Activated CD8-positive, alpha-beta memory T cell treated with anti-CD3 and anti-CD28 coated beads, Interleukin-2, amount 10 ng/mL, durations not matched to agents 7 days and 5 days (primary cell): Measurements from ENCODE around the gene MYLK2. TPM values are rescaled to one million over a fixed set of nuclear protein-coding genes. Genes with fewer than 3 reads are reported as not detected.
A peak's percentile ranks its signal among the peaks of the same experiment; 100 is the strongest.

ENCODE experiments used
- ATAC-seq: fragments of 150-1000 bp; cut with Tn5 transposase; one replicate; pipeline ENCODE4 v1.10.0; 2021; ENCODE audit warnings: moderate library complexity
- CTCF ChIA-PET: fragments of 350-600 bp; sonication (Branson Sonifier 250); formaldehyde crosslinking; loops from one replicate; lab custom pipeline; 2021; ENCODE audit warnings: antibody characterized with exemption; lab: Charles Lee
- DNase-seq: peaks from one replicate; pipeline ENCODE4 v3.0.0-alpha.2; 2020
- H3K27ac Mint-ChIP-seq: one replicate; pipeline ENCODE4 v1.8.0; 2021; ENCODE audit warnings: mild to moderate bottlenecking, mixed read lengths
- H3K27me3 Mint-ChIP-seq: one replicate; pipeline ENCODE4 v1.8.0; 2021; ENCODE audit warnings: mixed read lengths
- H3K36me3 Mint-ChIP-seq: one replicate; pipeline ENCODE4 v1.8.0; 2021; ENCODE audit warnings: mild to moderate bottlenecking, mixed read lengths
- H3K4me1 Mint-ChIP-seq: one replicate; pipeline ENCODE4 v1.8.0; 2021; ENCODE audit warnings: mixed read lengths
- H3K4me3 Mint-ChIP-seq: one replicate; pipeline ENCODE4 v1.8.0; 2021; ENCODE audit warnings: mild to moderate bottlenecking, moderate library complexity, mixed read lengths
- H3K9me3 Mint-ChIP-seq: one replicate; pipeline ENCODE4 v1.8.0; 2022; ENCODE audit warnings: low read depth, mixed read lengths
- total RNA-seq, 2 experiments: library from RNA; stranded (reverse); gene quantifications; one replicate each; pipeline ENCODE4 v1.2.3, GENCODE V29; 2021

MYLK2 gene
- total RNA-seq, 2 experiments from 2014 or later = 0.42 to 1.2 TPM

GRCh38 chr20:31833130-31833930 is 14.2 kb downstream of the MYLK2 start:
- Mint-ChIP-seq H3K4me3 (no peak overlapping the region), H3K27ac (no peak overlapping the region), H3K27me3 (peaks cover 4% of the 10 kb centered on the region), H3K9me3 (no peaks in the 10 kb centered on the region), H3K36me3 (no peaks in the 10 kb centered on the region), H3K4me1 (peaks cover 25% of the 10 kb centered on the region)
- peak; percentile 74 for DNase-seq
- CTCF ChIA-PET = interaction anchor here (1.1 to 2.5 kb wide), 5 partner anchors 11 to 49 kb away, joined by 3 to 22 read pairs (median 6); partner anchors contain the start of gene FOXS1
- ATAC-seq = peak; percentile 38

GRCh38 chr20:31833931-31834521 is 14.9 kb downstream of the MYLK2 start:
- no peak overlapping the region for H3K27ac Mint-ChIP-seq
- DNase-seq (no peak), ATAC-seq (no peak)
- no peaks in the 10 kb centered on the region for H3K9me3 Mint-ChIP-seq
- CTCF ChIA-PET = interaction anchor here (0.7 to 2.5 kb wide), 8 partner anchors 11 to 49 kb away, joined by 3 to 22 read pairs (median 5); partner anchors contain the start of gene FOXS1
- H3K4me3 Mint-ChIP-seq = no peak overlapping the region
- H3K4me1 Mint-ChIP-seq = peaks cover 25% of the 10 kb centered on the region
- no peaks in the 10 kb centered on the region for H3K36me3 Mint-ChIP-seq
- H3K27me3 Mint-ChIP-seq = peaks cover 4% of the 10 kb centered on the region

GRCh38 chr20:31835554-31835953 is 16.4 kb downstream of the MYLK2 start:
- peak; percentile 8 for ATAC-seq
- no peaks in the 10 kb centered on the region for H3K36me3 Mint-ChIP-seq

GRCh38 chr20:31835977-31836852 is 17.1 kb downstream of the MYLK2 start:
- no peak overlapping the region for H3K27ac Mint-ChIP-seq
- H3K4me1 Mint-ChIP-seq = peaks cover 25% of the 10 kb centered on the region
- peaks cover 10% of the 10 kb centered on the region for H3K27me3 Mint-ChIP-seq
- ATAC-seq (peak; percentile 61), DNase-seq (peak; percentile 77)
- no peaks in the 10 kb centered on the region for H3K36me3 Mint-ChIP-seq
- no peak overlapping the region for H3K4me3 Mint-ChIP-seq
- CTCF ChIA-PET = interaction anchor here (0.7 to 3.9 kb wide), 8 partner anchors 9 to 196 kb away, joined by 3 to 30 read pairs (median 4); partner anchors contain the start of genes FOXS1 and PDRG1
- no peaks in the 10 kb centered on the region for H3K9me3 Mint-ChIP-seq

More at GRCh38 chr20:31835554-31835953, 16.4 kb downstream of the MYLK2 start:
- no peaks in the 10 kb centered on the region for H3K9me3 Mint-ChIP-seq
- peaks cover 5% of the 10 kb centered on the region for H3K27me3 Mint-ChIP-seq
- H3K4me1 Mint-ChIP-seq = peaks cover 25% of the 10 kb centered on the region
- H3K27ac Mint-ChIP-seq = no peak overlapping the region
- CTCF ChIA-PET = interaction anchor here (0.8 to 3.9 kb wide), 6 partner anchors 8 to 116 kb away, joined by 3 to 30 read pairs (median 4); partner anchors contain the start of gene PDRG1
- no peak overlapping the region for H3K4me3 Mint-ChIP-seq
- DNase-seq = no peak

GRCh38 chr20:31836853-31837608 is 17.9 kb downstream of the MYLK2 start:
- peaks cover 25% of the 10 kb centered on the region for H3K4me1 Mint-ChIP-seq
- no peaks in the 10 kb centered on the region for H3K9me3 Mint-ChIP-seq
- H3K27ac Mint-ChIP-seq = no peak overlapping the region
- CTCF ChIA-PET = interaction anchor here (0.7 to 3.9 kb wide), 10 partner anchors 8 to 195 kb away, joined by 3 to 30 read pairs (median 4); partner anchors contain the start of genes FOXS1 and PDRG1
- no peaks in the 10 kb centered on the region for H3K36me3 Mint-ChIP-seq
- no peak overlapping the region for H3K4me3 Mint-ChIP-seq
- DNase-seq = no peak
- no peak for ATAC-seq
- peaks cover 10% of the 10 kb centered on the region for H3K27me3 Mint-ChIP-seq

- Mint-ChIP-seq H3K27me3 (peaks cover 10% of the 10 kb centered on the region), H3K36me3 (no peaks in the 10 kb centered on the region), H3K27ac (no peak overlapping the region), H3K4me1 (peaks cover 25% of the 10 kb centered on the region), H3K9me3 (no peaks in the 10 kb centered on the region), H3K4me3 (no peak overlapping the region)
- no peak for ATAC-seq
- DNase-seq = no peak
- CTCF ChIA-PET = interaction anchor here (0.9 to 3.9 kb wide), 5 partner anchors 9 to 115 kb away, joined by 3 to 30 read pairs (median 11); no protein-coding TSS in a partner anchor
Measured at GRCh38 chr20:31837896-31838397, 18.8 kb downstream of the MYLK2 start.

- CTCF ChIA-PET = interaction anchor here (1.4 to 3.9 kb wide), 4 partner anchors 8 to 22 kb away, joined by 3 to 30 read pairs (median 18); no protein-coding TSS in a partner anchor
- H3K27ac Mint-ChIP-seq = no peak overlapping the region
- no peak for DNase-seq
- ATAC-seq = no peak
- H3K4me1 Mint-ChIP-seq = peaks cover 25% of the 10 kb centered on the region
- no peaks in the 10 kb centered on the region for H3K9me3 Mint-ChIP-seq
- H3K27me3 Mint-ChIP-seq = peaks cover 10% of the 10 kb centered on the region
- no peak overlapping the region for H3K4me3 Mint-ChIP-seq
- no peaks in the 10 kb centered on the region for H3K36me3 Mint-ChIP-seq
Measured at GRCh38 chr20:31838646-31839292, 19.6 kb downstream of the MYLK2 start.

- H3K27ac Mint-ChIP-seq = no peak overlapping the region
- CTCF ChIA-PET = interaction anchor here (2.7 kb wide), 1 partner anchor 13 kb away, joined by 11 read pairs; no protein-coding TSS in a partner anchor
- ATAC-seq = no peak
- no peak overlapping the region for H3K4me3 Mint-ChIP-seq
- H3K36me3 Mint-ChIP-seq = no peaks in the 10 kb centered on the region
- H3K4me1 Mint-ChIP-seq = peaks cover 25% of the 10 kb centered on the region
- no peaks in the 10 kb centered on the region for H3K9me3 Mint-ChIP-seq
- no peak for DNase-seq
- H3K27me3 Mint-ChIP-seq = peaks cover 8% of the 10 kb centered on the region
Measured at GRCh38 chr20:31839782-31840487, 20.8 kb downstream of the MYLK2 start.

- CTCF ChIA-PET = interaction anchor here (0.6 to 1.3 kb wide), 2 partner anchors 11 to 18 kb away, joined by 3 to 4 read pairs; no protein-coding TSS in a partner anchor
- no peak overlapping the region for H3K27ac Mint-ChIP-seq
- H3K36me3 Mint-ChIP-seq = no peaks in the 10 kb centered on the region
- no peak for ATAC-seq
- H3K9me3 Mint-ChIP-seq = no peaks in the 10 kb centered on the region
- no peak overlapping the region for H3K4me3 Mint-ChIP-seq
- DNase-seq = no peak
- H3K4me1 Mint-ChIP-seq = peaks cover 13% of the 10 kb centered on the region
- peaks cover 6% of the 10 kb centered on the region for H3K27me3 Mint-ChIP-seq
Measured at GRCh38 chr20:31840906-31841816, 22.0 kb downstream of the MYLK2 start.

GRCh38 chr20:31841928-31842327 is 22.8 kb downstream of the MYLK2 start:
- no peaks in the 10 kb centered on the region for H3K9me3 Mint-ChIP-seq

More at GRCh38 chr20:31841928-31842327, 22.8 kb downstream of the MYLK2 start:
- Mint-ChIP-seq H3K27me3 (peaks cover 6% of the 10 kb centered on the region), H3K36me3 (no peaks in the 10 kb centered on the region), H3K4me1 (peaks cover 6% of the 10 kb centered on the region), H3K4me3 (no peak overlapping the region), H3K27ac (no peak overlapping the region)
- ATAC-seq (no peak), DNase-seq (no peak)
- CTCF ChIA-PET = interaction anchor here (1.3 to 6.8 kb wide), 2 partner anchors 11 to 20 kb away, joined by 3 to 110 read pairs; partner anchors contain the start of gene MYLK2
